Esophagus squamous epithelium (tissue), 4 donors: ENCODE measurements around the gene TSHB.

ENCODE experiments used
- POLR2A ChIP-seq, 4 donors: fragments of 450-650 bp; IDR thresholded peaks; one replicate each; pipeline ENCODE4 v1.6.1; 2017; ENCODE audit warnings: antibody characterized with exemption in 4 of 4, mild to moderate bottlenecking in 4 of 4, moderate library complexity in 3 of 4
- TF ChIP-seq, protein P1 (sequence below), 6 experiments: fragments of 450-650 bp in 4 of 6; fragments of 200-600 bp in 2 of 6; sonication (generic) in 2 of 6; IDR thresholded peaks; one replicate each; pipeline ENCODE4 v1.5.1; 2016 to 2019; ENCODE audit warnings: antibody characterized with exemption in 6 of 6, mild to moderate bottlenecking in 4 of 6, moderate library complexity in 4 of 6

GRCh38 chr1:115056395-115056798 is 26.8 kb downstream of the TSHB start:
- no peak for TF ChIP-seq POLR2A (IDR thresholded peaks at IDR 0.05)
- TF ChIP-seq, protein P1, sequence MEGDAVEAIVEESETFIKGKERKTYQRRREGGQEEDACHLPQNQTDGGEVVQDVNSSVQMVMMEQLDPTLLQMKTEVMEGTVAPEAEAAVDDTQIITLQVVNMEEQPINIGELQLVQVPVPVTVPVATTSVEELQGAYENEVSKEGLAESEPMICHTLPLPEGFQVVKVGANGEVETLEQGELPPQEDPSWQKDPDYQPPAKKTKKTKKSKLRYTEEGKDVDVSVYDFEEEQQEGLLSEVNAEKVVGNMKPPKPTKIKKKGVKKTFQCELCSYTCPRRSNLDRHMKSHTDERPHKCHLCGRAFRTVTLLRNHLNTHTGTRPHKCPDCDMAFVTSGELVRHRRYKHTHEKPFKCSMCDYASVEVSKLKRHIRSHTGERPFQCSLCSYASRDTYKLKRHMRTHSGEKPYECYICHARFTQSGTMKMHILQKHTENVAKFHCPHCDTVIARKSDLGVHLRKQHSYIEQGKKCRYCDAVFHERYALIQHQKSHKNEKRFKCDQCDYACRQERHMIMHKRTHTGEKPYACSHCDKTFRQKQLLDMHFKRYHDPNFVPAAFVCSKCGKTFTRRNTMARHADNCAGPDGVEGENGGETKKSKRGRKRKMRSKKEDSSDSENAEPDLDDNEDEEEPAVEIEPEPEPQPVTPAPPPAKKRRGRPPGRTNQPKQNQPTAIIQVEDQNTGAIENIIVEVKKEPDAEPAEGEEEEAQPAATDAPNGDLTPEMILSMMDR (IDR thresholded peaks at IDR 0.05), result no peak
